ENCODE data around the gene LIN37.

The LIN37 gene

GRCh38 chr19:35738021-35738886 lies 10.1 kb upstream of the LIN37 start:
- no peak overlapping the region for H3K27ac ChIP-seq
- no peak for TF ChIP-seq ZFX (IDR thresholded peaks at IDR 0.05)
- TF ChIP-seq, protein P1, sequence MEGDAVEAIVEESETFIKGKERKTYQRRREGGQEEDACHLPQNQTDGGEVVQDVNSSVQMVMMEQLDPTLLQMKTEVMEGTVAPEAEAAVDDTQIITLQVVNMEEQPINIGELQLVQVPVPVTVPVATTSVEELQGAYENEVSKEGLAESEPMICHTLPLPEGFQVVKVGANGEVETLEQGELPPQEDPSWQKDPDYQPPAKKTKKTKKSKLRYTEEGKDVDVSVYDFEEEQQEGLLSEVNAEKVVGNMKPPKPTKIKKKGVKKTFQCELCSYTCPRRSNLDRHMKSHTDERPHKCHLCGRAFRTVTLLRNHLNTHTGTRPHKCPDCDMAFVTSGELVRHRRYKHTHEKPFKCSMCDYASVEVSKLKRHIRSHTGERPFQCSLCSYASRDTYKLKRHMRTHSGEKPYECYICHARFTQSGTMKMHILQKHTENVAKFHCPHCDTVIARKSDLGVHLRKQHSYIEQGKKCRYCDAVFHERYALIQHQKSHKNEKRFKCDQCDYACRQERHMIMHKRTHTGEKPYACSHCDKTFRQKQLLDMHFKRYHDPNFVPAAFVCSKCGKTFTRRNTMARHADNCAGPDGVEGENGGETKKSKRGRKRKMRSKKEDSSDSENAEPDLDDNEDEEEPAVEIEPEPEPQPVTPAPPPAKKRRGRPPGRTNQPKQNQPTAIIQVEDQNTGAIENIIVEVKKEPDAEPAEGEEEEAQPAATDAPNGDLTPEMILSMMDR (conservative IDR thresholded peaks at IDR 0.05), result no peak

GRCh38 chr19:35738887-35739229 lies 9.5 kb upstream of the LIN37 start:
- no peak overlapping the region for H3K27ac ChIP-seq
- no peak for TF ChIP-seq ZFX (IDR thresholded peaks at IDR 0.05)
- TF ChIP-seq, protein P1 (conservative IDR thresholded peaks at IDR 0.05), result no peak

DNA sequence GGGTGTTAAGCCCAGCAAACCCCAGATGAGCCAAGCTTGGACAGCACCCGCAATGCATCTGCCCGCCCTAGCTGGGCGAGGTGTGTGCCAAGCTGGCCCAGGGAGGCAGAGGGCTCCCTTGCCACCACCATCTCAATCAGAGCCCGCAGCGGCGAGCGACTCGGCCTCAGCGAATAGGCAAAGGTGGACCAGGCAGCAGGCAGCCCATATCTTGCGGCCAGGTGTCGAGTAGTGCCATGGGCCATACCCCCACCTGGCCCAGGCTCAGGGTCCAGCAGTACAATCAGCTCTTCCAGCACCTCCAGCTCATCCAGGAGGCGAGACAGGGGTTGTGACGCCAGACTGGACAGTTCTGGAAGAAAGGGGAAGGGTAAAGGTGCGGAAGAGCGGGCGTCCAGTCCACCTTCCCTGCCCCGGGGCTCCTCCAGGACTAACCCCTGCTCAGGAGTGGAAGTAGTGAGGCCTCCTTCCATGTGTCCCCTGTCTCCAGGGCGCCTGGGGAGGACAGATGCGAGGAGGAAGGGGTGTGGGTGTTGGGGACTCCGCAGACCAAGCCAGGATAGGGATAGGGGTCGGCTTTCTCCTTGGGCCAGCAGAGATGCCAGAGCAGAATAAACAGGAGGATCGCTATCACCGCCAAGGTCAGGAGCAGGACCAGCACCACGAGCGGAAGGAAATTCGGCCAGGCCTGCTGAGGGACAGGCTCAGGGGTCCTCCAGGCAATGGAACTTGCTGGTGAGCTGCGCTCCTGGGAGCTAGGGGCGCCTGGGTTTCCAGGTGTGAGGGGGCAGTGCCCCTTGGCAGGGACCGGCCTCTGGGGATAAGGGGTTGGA lies 8.9 kb upstream of the LIN37 start:
- TF ChIP-seq, protein P1 (conservative IDR thresholded peaks at IDR 0.05), result no peak
- no peak for TF ChIP-seq ZFX (IDR thresholded peaks at IDR 0.05)
- peak overlapping the region; percentile 77 for H3K27ac ChIP-seq

DNA sequence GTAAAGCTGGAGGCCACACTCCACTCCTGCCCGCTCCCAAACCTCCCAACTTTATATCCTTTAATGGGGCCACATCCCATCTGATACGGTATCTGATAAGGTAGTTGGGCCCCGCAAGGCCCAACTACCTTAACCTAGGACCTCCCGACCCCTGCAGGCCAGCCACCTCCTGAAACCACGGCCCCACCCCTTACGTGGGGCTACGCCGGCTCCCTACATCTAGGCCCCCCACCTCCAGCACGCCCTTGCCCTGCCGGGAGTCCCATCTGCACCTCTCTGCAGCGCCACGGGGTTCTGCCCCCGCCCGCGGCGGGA lies 8.3 kb upstream of the LIN37 start:
- peak overlapping the region; percentile 77 for H3K27ac ChIP-seq
- TF ChIP-seq, protein P1 (conservative IDR thresholded peaks at IDR 0.05), result no peak
- TF ChIP-seq ZFX (IDR thresholded peaks at IDR 0.05), result no peak

DNA sequence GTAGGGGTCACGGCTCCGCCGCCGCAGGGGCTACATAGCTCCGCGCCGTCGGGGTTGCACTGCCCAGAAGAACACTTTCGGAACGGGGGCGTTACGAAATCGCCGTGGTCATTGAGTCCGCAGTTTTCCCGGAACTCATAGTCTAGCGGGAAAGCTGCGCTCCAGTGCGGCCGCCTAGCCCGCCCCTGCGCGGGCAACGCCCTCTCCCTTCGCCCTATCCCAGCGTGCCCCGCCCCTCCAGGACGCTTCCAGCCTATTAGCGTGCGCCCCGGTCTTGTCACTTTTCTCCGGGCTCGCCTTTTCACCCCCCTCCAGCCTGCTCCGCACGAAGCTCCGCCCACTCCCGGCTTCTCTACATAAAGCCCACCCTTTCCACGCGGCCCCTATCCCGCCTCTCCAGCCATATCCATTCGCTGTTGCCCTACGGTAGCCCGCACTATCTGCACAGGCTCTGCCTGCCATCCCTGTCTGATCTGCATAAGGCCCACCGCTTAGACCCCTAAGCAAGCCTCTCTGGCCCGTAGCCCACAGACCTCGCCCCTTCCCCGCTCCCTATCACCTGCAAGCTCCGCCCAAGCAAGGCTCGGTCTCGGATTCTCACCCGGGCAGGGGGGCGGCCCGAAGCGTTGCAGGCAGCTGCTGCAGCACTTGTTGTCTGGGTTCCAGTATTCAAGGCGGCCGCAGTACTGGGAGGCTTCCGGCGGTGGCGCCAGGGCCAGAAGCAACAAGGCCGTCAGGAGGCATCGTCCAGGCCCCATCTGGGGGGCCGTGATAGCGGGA lies 7.8 kb upstream of the LIN37 start:
- TF ChIP-seq ZFX (IDR thresholded peaks at IDR 0.05), result no peak
- TF ChIP-seq, protein P1 (conservative IDR thresholded peaks at IDR 0.05), result no peak; the same call in 1 of the 2 replicates
- H3K27ac ChIP-seq, result peak overlapping the region; percentile 77

- peak overlapping the region; percentile 77 for H3K27ac ChIP-seq
- TF ChIP-seq ZFX (IDR thresholded peaks at IDR 0.05), result no peak
- TF ChIP-seq, protein P1 (conservative IDR thresholded peaks at IDR 0.05), result no peak; the same call in 1 of the 2 replicates
These were observed 7.2 kb upstream of the LIN37 start for GRCh38 chr19:35741203-35741515.
